Kidney epithelial cell (primary cell): Measurements from ENCODE around the gene CHRD. TPM values are rescaled to one million over a fixed set of nuclear protein-coding genes. Genes with fewer than 3 reads are reported as not detected.
A peak's percentile ranks its signal among the peaks of the same experiment; 100 is the strongest.

Experiments used
- DNase-seq: peaks from one replicate; pipeline ENCODE4 v3.0.0-alpha.2; 2010; ENCODE audit warnings: low read depth
- H3K27me3 ChIP-seq: 2 replicates; pipeline ENCODE4 v1.6.0; 2011; ENCODE audit warnings: low read length; ENCODE audit not compliant: control insufficient read depth, insufficient read depth
- H3K36me3 ChIP-seq: 2 replicates; pipeline ENCODE4 v1.5.1; 2011; ENCODE audit warnings: low read length; ENCODE audit not compliant: control insufficient read depth, insufficient read depth
- H3K4me3 ChIP-seq: 2 replicates; pipeline ENCODE4 v1.5.1; 2011; ENCODE audit warnings: low read depth, mild to moderate bottlenecking, control low read depth, low read length
- total RNA-seq: library from RNA; depleted of rRNA; stranded (reverse); fragments of >200 nt; gene quantifications from 2 replicates; pipeline ENCODE4 v1.2.3, GENCODE V29; 2015
- TF ChIP-seq, protein P1 (sequence below): IDR thresholded peaks from 2 replicates; pipeline ENCODE4 v1.5.1; 2011; ENCODE audit warnings: mild to moderate bottlenecking, moderate library complexity, low read length, control low read depth, inconsistent platforms; ENCODE audit not compliant: insufficient read depth, poor library complexity, severe bottlenecking

Gene CHRD
- total RNA-seq, 1 donor from 2014 or later: 1.0 TPM

DNA sequence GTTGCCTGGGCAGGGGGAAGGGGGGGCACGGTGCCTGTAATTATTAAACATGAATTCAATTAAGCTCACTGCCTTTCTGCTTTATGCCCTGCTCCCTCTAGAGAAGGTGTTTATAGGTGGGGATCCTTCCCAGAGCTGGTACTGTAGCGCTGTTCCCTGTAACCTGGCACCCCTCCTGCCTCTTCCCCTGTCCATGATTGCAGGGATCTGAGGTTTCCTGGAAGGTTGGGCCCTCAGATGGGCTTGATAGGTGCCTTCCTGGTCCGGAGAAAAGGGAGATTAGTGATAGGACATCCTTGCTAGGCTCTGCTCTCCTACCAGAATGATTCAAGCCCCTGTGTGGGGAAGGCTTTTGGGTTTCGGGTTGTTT is 44.6 kb upstream of the CHRD start:
- H3K27me3 ChIP-seq: no peaks in the 10 kb centered on the region
- DNase-seq: no peak
- no peak overlapping the region for H3K4me3 ChIP-seq
- peaks cover 11% of the 10 kb centered on the region for H3K36me3 ChIP-seq
- TF ChIP-seq, protein P1, sequence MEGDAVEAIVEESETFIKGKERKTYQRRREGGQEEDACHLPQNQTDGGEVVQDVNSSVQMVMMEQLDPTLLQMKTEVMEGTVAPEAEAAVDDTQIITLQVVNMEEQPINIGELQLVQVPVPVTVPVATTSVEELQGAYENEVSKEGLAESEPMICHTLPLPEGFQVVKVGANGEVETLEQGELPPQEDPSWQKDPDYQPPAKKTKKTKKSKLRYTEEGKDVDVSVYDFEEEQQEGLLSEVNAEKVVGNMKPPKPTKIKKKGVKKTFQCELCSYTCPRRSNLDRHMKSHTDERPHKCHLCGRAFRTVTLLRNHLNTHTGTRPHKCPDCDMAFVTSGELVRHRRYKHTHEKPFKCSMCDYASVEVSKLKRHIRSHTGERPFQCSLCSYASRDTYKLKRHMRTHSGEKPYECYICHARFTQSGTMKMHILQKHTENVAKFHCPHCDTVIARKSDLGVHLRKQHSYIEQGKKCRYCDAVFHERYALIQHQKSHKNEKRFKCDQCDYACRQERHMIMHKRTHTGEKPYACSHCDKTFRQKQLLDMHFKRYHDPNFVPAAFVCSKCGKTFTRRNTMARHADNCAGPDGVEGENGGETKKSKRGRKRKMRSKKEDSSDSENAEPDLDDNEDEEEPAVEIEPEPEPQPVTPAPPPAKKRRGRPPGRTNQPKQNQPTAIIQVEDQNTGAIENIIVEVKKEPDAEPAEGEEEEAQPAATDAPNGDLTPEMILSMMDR: no peak

DNA sequence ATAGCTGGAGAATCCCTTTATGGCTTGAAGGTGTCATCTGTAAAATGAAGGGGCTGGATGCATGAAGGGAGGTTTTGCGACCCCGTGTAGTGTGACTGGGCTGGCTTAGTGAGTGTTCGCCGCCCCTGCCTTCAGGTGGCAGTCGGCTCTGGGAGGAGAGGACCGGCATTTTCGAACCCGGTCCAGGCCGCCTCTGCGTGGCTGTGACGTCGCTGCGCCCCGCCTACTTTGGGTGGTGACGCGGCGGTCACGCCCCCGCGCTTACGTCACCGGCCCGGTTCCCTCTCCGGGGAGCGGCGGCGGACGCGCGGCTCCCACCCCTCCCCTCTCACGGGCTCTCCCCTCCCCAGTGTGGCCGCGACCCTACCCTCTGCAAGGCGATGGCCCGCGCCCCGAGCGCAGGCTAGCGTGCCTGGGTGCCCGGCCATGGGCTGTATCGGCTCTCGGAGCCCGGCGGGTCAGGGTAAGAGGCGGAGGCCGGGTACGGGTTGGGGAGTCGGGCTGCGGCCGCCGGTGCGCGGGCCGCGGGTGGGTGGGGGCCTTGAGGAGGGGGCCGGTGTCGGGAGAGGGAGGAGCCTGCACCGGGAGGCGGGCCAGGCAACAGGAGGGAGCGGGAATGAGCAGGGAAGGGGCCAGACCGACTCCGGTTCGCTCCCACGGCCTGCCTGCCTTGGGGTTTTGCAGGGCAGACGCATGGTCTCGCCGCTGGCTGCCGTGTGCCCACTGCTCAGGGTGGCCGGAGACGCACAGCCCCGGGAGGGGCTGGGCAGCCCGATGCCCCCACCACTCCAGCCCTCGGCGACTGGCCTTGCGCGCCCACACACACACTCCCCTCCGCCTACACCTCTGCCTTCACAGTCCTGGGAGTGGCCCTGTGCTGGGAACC is 44.0 kb upstream of the CHRD start:
- Histone ChIP-seq H3K4me3 (peak overlapping the region; percentile 61), H3K27me3 (no peaks in the 10 kb centered on the region), H3K36me3 (peaks cover 11% of the 10 kb centered on the region)
- TF ChIP-seq, protein P1: no peak
- DNase-seq: no peak

DNA sequence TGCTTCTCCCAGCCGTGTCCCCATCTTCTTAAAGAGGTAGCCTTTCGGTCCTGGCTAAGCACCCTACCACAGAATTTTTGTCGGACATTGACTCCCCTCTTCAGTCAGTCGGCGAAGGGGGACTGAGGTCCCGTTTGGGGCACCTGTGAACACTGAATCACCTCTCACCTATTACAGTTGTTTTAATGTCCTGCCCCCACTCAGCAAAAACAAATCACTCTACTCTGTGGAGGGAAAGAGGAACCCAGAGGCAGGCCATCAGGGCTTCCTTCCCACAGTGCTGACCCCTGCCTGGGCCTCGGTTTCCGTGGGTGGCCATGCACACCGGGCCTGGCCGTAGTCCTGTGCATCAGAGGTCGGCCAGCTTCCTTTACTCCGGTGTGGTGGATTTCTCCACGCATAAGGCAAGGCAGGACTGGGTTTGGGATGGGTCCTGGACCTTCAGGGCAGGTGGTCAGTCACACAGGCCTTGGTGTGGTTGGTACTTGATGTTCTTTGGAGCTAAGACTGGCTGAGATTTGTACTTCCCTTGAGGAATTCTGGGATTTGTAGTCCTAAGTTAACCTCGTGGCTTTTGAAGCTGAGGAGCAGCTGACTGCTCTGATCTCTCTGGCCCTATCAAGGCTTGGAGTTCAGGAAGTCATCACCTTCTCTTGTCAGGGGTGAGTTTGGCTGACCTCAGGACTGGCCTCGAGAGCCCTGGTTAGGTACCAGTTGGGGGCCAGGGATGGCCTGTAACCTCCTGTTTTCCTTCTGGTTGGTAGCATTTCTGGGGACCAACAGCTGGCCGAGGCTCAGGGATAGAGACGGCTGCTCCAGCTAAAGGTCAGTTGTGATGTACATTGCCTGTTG is 43.1 kb upstream of the CHRD start:
- TF ChIP-seq, protein P1: no peak
- DNase-seq: no peak
- Histone ChIP-seq H3K36me3 (peaks cover 11% of the 10 kb centered on the region), H3K27me3 (no peaks in the 10 kb centered on the region), H3K4me3 (peak overlapping the region; percentile 61)

DNA sequence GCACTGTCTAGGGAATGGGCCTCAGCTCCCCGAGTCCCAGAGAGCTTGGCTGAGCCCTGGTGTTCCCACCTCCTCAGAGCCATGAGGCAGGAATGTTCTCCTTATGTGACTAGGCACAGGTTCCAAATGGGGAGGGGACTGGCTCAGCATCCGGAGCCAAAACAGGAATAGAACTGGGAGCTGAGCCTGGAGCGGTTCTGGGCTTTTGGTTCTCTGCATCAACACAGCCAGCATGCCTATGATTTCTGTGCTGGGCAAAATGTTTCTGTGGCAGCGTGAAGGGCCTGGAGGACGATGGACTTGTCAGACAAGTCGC is 42.5 kb upstream of the CHRD start, which contains the start of gene FAM131A:
FAM131A (plus strand) TSS at position 202 of the 316 bp plus-strand sequence; CDS start at position 233, 31 bp downstream.
- Histone ChIP-seq H3K36me3 (peaks cover 10% of the 10 kb centered on the region), H3K27me3 (no peaks in the 10 kb centered on the region), H3K4me3 (peak within 1 kb of the TSS; percentile 61)
- DNase-seq: no peak
- TF ChIP-seq, protein P1: no peak

DNA sequence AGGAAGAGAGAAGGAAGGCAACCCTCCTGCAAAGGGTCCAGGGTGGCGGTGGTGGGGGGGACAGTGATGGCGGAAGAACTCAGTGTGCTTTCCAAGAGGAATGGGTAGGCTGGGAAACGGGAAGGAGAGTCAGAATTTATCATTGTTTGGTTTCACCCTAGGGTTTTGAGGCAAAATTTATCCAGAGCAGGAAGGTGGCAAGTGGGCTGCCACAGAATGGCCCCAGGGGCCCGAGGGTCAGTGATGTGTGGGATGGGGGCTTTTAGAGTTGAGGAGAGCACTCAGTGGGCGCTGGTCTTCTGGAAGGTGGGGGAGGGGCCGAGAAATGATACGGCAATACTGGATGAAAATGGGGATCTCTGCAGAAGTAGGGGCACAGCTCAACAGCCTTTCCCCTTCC is 41.9 kb upstream of the CHRD start:
- peaks cover 9% of the 10 kb centered on the region for H3K36me3 ChIP-seq
- no peak overlapping the region for H3K4me3 ChIP-seq
- no peaks in the 10 kb centered on the region for H3K27me3 ChIP-seq
- no peak for DNase-seq
- TF ChIP-seq, protein P1: no peak
